Hepatocyte (in vitro differentiated cells): ENCODE data around the gene FA2H. TPM values are rescaled to one million over a fixed set of nuclear protein-coding genes. Genes with fewer than 3 reads are reported as not detected.
A peak's percentile ranks its signal among the peaks of the same experiment; 100 is the strongest.

Experiments used
- DNase-seq: peaks from one replicate; pipeline ENCODE4 v3.0.0-alpha.2; 2016; ENCODE audit warnings: low spot score
- H2AFZ ChIP-seq: fragments of 200-600 bp; sonication (generic); 2 replicates; pipeline ENCODE4 v1.6.0; 2016; ENCODE audit warnings: antibody characterized with exemption, mild to moderate bottlenecking
- H3K27ac ChIP-seq: fragments of 200-600 bp; sonication (generic); 2 replicates; pipeline ENCODE4 v1.5.1; 2016; ENCODE audit warnings: mild to moderate bottlenecking
- H3K27me3 ChIP-seq: fragments of 200-600 bp; sonication (generic); 2 replicates; pipeline ENCODE4 v1.6.1; 2016
- H3K36me3 ChIP-seq: fragments of 200-600 bp; sonication (generic); replicated peaks from 2 replicates; pipeline ENCODE4 v1.5.1; 2016; ENCODE audit warnings: low read depth; ENCODE audit not compliant: insufficient read depth
- H3K4me1 ChIP-seq: fragments of 200-600 bp; sonication (generic); 2 replicates; pipeline ENCODE4 v1.5.1; 2016; ENCODE audit warnings: mild to moderate bottlenecking, moderate library complexity; ENCODE audit not compliant: insufficient read depth
- H3K4me2 ChIP-seq: fragments of 200-600 bp; sonication (generic); 2 replicates; pipeline ENCODE4 v1.6.0; 2016
- H3K4me3 ChIP-seq: fragments of 200-600 bp; sonication (generic); 2 replicates; pipeline ENCODE4 v1.5.1; 2016; ENCODE audit warnings: mild to moderate bottlenecking
- H3K79me2 ChIP-seq: fragments of 200-600 bp; sonication (generic); 2 replicates; pipeline ENCODE4 v1.6.0; 2017; ENCODE audit warnings: mild to moderate bottlenecking
- H3K9me2 ChIP-seq: fragments of 200-600 bp; sonication (generic); replicated peaks from 2 replicates; pipeline ENCODE4 v1.6.0; 2017; ENCODE audit warnings: mild to moderate bottlenecking; ENCODE audit not compliant: insufficient read depth
- H3K9me3 ChIP-seq: fragments of 200-600 bp; sonication (generic); 2 replicates; pipeline ENCODE4 v1.5.1; 2016; ENCODE audit warnings: low read depth, mild to moderate bottlenecking
- H4K20me1 ChIP-seq: fragments of 200-600 bp; sonication (generic); 2 replicates; pipeline ENCODE4 v1.6.0; 2016; ENCODE audit warnings: mild to moderate bottlenecking; ENCODE audit not compliant: insufficient read depth, poor library complexity, severe bottlenecking
- CTCF ChIP-seq: fragments of 200-600 bp; sonication (generic); IDR thresholded peaks from 2 replicates; pipeline ENCODE4 v1.5.1; 2016; ENCODE audit warnings: antibody characterized with exemption, mild to moderate bottlenecking; ENCODE audit not compliant: poor library complexity
- EZH2 ChIP-seq: fragments of 200-600 bp; sonication (generic); IDR thresholded peaks from 2 replicates; pipeline ENCODE4 v1.6.1; 2016; ENCODE audit warnings: antibody characterized with exemption, mild to moderate bottlenecking, borderline replicate concordance
- EZH2phosphoT487 ChIP-seq: fragments of 200-600 bp; sonication (generic); IDR thresholded peaks from one replicate; pipeline ENCODE4 v1.6.1; 2018; ENCODE audit warnings: antibody characterized with exemption, mild to moderate bottlenecking, low read depth, moderate library complexity; ENCODE audit not compliant: unreplicated experiment, severe bottlenecking
- WGBS: methylation state at CpG from one replicate; pipeline ENCODE4 v1.1.6; 2016; ENCODE audit warnings: low lambda C conversion rate; ENCODE audit errors: missing lambda C conversion rate; 5-methylcytosine and 5-hydroxymethylcytosine counted together
- polyA plus RNA-seq: library from polyadenylated mRNA; unstranded; fragments of >200 nt; fragmentation: Nextera tagmentation; extraction: Ambion mirVana; gene quantifications from 2 replicates; pipeline ENCODE4 v1.2.1, GENCODE V29; 2016
- total RNA-seq: library from RNA; depleted of rRNA; stranded (reverse); fragments of >200 nt; gene quantifications from 2 replicates; pipeline ENCODE4 v1.2.3, GENCODE V29; 2014

Gene FA2H
- total and polyA plus RNA-seq, 2 experiments from 2014 or later, result 2.1 to 7.8 TPM

- H3K36me3 ChIP-seq, result no peaks in the 10 kb centered on the region
- peaks cover 3% of the 10 kb centered on the region for H3K27me3 ChIP-seq
- no peak for TF ChIP-seq EZH2phosphoT487
- no peaks in the 10 kb centered on the region for H3K9me2 ChIP-seq
- H3K4me3 ChIP-seq, result no peak overlapping the region
- H3K9me3 ChIP-seq, result no peaks in the 10 kb centered on the region
- WGBS, result 100% methylated on average over 1 of the region's 2 CpGs
- peak overlapping the region; percentile 82 for H3K27ac ChIP-seq
- peaks cover 3% of the 10 kb centered on the region for H3K4me1 ChIP-seq
- no peak for DNase-seq
- no peaks in the 10 kb centered on the region for H3K79me2 ChIP-seq
- H2AFZ ChIP-seq, result peak overlapping the region; percentile 66
- H3K4me2 ChIP-seq, result no peak overlapping the region
- H4K20me1 ChIP-seq, result no peaks in the 10 kb centered on the region
These were observed 25.7 kb upstream of the FA2H start for GRCh38 chr16:74800216-74800871.

- TF ChIP-seq CTCF (no peak), EZH2phosphoT487 (no peak), EZH2 (no peak)
- no peak overlapping the region for H2AFZ ChIP-seq
- 50% methylated on average over 1 of the region's 1 CpG for WGBS
- H3K27me3 ChIP-seq, result peaks cover 9% of the 10 kb centered on the region
- no peaks in the 10 kb centered on the region for H3K79me2 ChIP-seq
- no peak overlapping the region for H3K4me3 ChIP-seq
- no peak for DNase-seq
- no peak overlapping the region for H3K4me2 ChIP-seq
- no peaks in the 10 kb centered on the region for H3K36me3 ChIP-seq
- H4K20me1 ChIP-seq, result no peaks in the 10 kb centered on the region
- peaks cover 3% of the 10 kb centered on the region for H3K4me1 ChIP-seq
- H3K9me2 ChIP-seq, result no peaks in the 10 kb centered on the region
- no peaks in the 10 kb centered on the region for H3K9me3 ChIP-seq
- H3K27ac ChIP-seq, result no peak overlapping the region
These were observed 22.8 kb upstream of the FA2H start for GRCh38 chr16:74797414-74797813.

GRCh38 chr16:74795104-74795503 is 20.5 kb upstream of the FA2H start:
- no peak for TF ChIP-seq EZH2phosphoT487
- no peak for TF ChIP-seq EZH2
- no peak for TF ChIP-seq CTCF
- Histone ChIP-seq H4K20me1 (no peaks in the 10 kb centered on the region), H3K79me2 (no peaks in the 10 kb centered on the region), H3K9me2 (no peaks in the 10 kb centered on the region), H2AFZ (no peak overlapping the region), H3K4me1 (no peaks in the 10 kb centered on the region), H3K4me3 (no peak overlapping the region), H3K27me3 (peaks cover 9% of the 10 kb centered on the region), H3K4me2 (no peak overlapping the region), H3K9me3 (no peaks in the 10 kb centered on the region), H3K36me3 (no peaks in the 10 kb centered on the region), H3K27ac (no peak overlapping the region)
- no peak for DNase-seq
- WGBS, result 93% methylated on average over 2 of the region's 2 CpGs

GRCh38 chr16:74794668-74795067 is 20.0 kb upstream of the FA2H start:
- 50% methylated on average over 2 of the region's 2 CpGs for WGBS
- no peak overlapping the region for H3K4me3 ChIP-seq
- H2AFZ ChIP-seq, result no peak overlapping the region
- TF ChIP-seq EZH2phosphoT487 (no peak), EZH2 (no peak), CTCF (no peak)
- no peaks in the 10 kb centered on the region for H3K79me2 ChIP-seq
- no peak overlapping the region for H3K27ac ChIP-seq
- H3K4me1 ChIP-seq, result no peaks in the 10 kb centered on the region
- H3K9me2 ChIP-seq, result no peaks in the 10 kb centered on the region
- H3K27me3 ChIP-seq, result peaks cover 9% of the 10 kb centered on the region
- no peaks in the 10 kb centered on the region for H3K9me3 ChIP-seq
- H3K36me3 ChIP-seq, result no peaks in the 10 kb centered on the region
- H3K4me2 ChIP-seq, result no peak overlapping the region
- H4K20me1 ChIP-seq, result no peaks in the 10 kb centered on the region
- DNase-seq, result no peak
